H9 (cell line): ENCODE results near the gene TMEM190. TPM values are rescaled to one million over a fixed set of nuclear protein-coding genes. Genes with fewer than 3 reads are reported as not detected.
A peak's percentile ranks its signal among the peaks of the same experiment; 100 is the strongest.

Experiments
- DNase-seq: peaks from one replicate; pipeline ENCODE4 v3.0.0-alpha.2; 2017
- H2AFZ ChIP-seq: one replicate; pipeline ENCODE4 v1.6.1; 2013; ENCODE audit warnings: mild to moderate bottlenecking, low read length, control low read depth, moderate library complexity
- H2AK5ac ChIP-seq: 2 replicates; pipeline ENCODE4 v1.6.1; 2013; ENCODE audit warnings: low read length, control low read depth, mixed read lengths; ENCODE audit not compliant: insufficient read length
- H2BK120ac ChIP-seq: one replicate; pipeline ENCODE4 v1.6.1; 2013; ENCODE audit warnings: low read depth, mild to moderate bottlenecking, low read length, control low read depth, inconsistent platforms; ENCODE audit not compliant: poor library complexity, severe bottlenecking
- H2BK12ac ChIP-seq: 2 replicates; pipeline ENCODE4 v1.6.1; 2013; ENCODE audit warnings: low read length, control low read depth, mixed read lengths, low read depth; ENCODE audit not compliant: insufficient read length
- H2BK15ac ChIP-seq: 2 replicates; pipeline ENCODE4 v1.6.1; 2013; ENCODE audit warnings: low read depth, low read length, control low read depth
- H2BK20ac ChIP-seq: one replicate; pipeline ENCODE4 v1.6.1; 2013; ENCODE audit warnings: low read depth, mild to moderate bottlenecking, low read length, control low read depth, inconsistent platforms; ENCODE audit not compliant: poor library complexity, severe bottlenecking
- H2BK5ac ChIP-seq: 2 replicates; pipeline ENCODE4 v1.6.1; 2013; ENCODE audit warnings: low read length, control low read depth, mixed read lengths; ENCODE audit not compliant: insufficient read length
- H3K14ac ChIP-seq: 2 replicates; pipeline ENCODE4 v1.6.1; 2013; ENCODE audit warnings: low read length, control low read depth; ENCODE audit not compliant: insufficient read depth
- H3K18ac ChIP-seq: 2 replicates; pipeline ENCODE4 v1.6.1; 2013; ENCODE audit warnings: low read depth, mild to moderate bottlenecking, mixed read lengths, low read length, control low read depth; ENCODE audit not compliant: insufficient read length
- H3K23ac ChIP-seq: 2 replicates; pipeline ENCODE4 v1.6.1; 2013; ENCODE audit warnings: low read length, control low read depth, mixed read lengths, low read depth; ENCODE audit not compliant: insufficient read length
- H3K23me2 ChIP-seq: 2 replicates; pipeline ENCODE4 v1.6.1; 2013; ENCODE audit warnings: low read depth, mild to moderate bottlenecking, mixed read lengths, low read length, control low read depth; ENCODE audit not compliant: insufficient read length, poor library complexity, severe bottlenecking
- H3K27ac ChIP-seq: 2 replicates; pipeline ENCODE4 v1.5.1; 2013; ENCODE audit warnings: low read length, control low read depth, mixed read lengths, low read depth; ENCODE audit not compliant: insufficient read length
- H3K27me3 ChIP-seq: 2 replicates; pipeline ENCODE4 v1.6.1; 2013; ENCODE audit warnings: low read length, control low read depth, inconsistent platforms; ENCODE audit not compliant: insufficient read depth
- H3K4ac ChIP-seq: 2 replicates; pipeline ENCODE4 v1.6.1; 2013; ENCODE audit warnings: low read depth, mild to moderate bottlenecking, control low read depth, inconsistent platforms, low read length, moderate library complexity
- H3K4me1 ChIP-seq: 2 replicates; pipeline ENCODE4 v1.6.1; 2013; ENCODE audit warnings: low read length, control low read depth, inconsistent platforms; ENCODE audit not compliant: insufficient read depth
- H3K4me2 ChIP-seq: 2 replicates; pipeline ENCODE4 v1.6.1; 2013; ENCODE audit warnings: low read length, control low read depth, mixed read lengths; ENCODE audit not compliant: insufficient read length, insufficient read depth
- H3K56ac ChIP-seq: 2 replicates; pipeline ENCODE4 v1.6.1; 2013; ENCODE audit warnings: low read depth, mild to moderate bottlenecking, mixed read lengths, low read length, control low read depth; ENCODE audit not compliant: insufficient read length
- H3K79me1 ChIP-seq: 2 replicates; pipeline ENCODE4 v1.6.1; 2013; ENCODE audit warnings: low read depth, mild to moderate bottlenecking, moderate library complexity, low read length, control low read depth, inconsistent platforms; ENCODE audit not compliant: insufficient read depth, poor library complexity, severe bottlenecking
- H3K79me2 ChIP-seq: 2 replicates; pipeline ENCODE4 v1.6.1; 2013; ENCODE audit warnings: low read length, control low read depth, inconsistent platforms; ENCODE audit not compliant: insufficient read depth
- H3K9ac ChIP-seq: 2 replicates; pipeline ENCODE4 v1.6.1; 2013; ENCODE audit warnings: low read length, control low read depth, mixed read lengths; ENCODE audit not compliant: insufficient read length; ENCODE audit errors: extremely low read depth
- H3K9me3 ChIP-seq: one replicate; pipeline ENCODE4 v1.6.1; 2013; ENCODE audit warnings: low read depth, low read length, inconsistent platforms; ENCODE audit not compliant: control insufficient read depth
- H3T11ph ChIP-seq: one replicate; pipeline ENCODE4 v1.6.1; 2013; ENCODE audit warnings: mild to moderate bottlenecking, low read length, control low read depth, inconsistent platforms
- H4K20me1 ChIP-seq: one replicate; pipeline ENCODE4 v1.6.1; 2013; ENCODE audit not compliant: control insufficient read depth, insufficient read length, insufficient read depth
- H4K5ac ChIP-seq: 2 replicates; pipeline ENCODE4 v1.6.1; 2013; ENCODE audit warnings: low read depth, mild to moderate bottlenecking, mixed read lengths, low read length, control low read depth; ENCODE audit not compliant: insufficient read length
- H4K8ac ChIP-seq: replicated peaks from 2 replicates; pipeline ENCODE4 v1.6.1; 2013; ENCODE audit warnings: low read length, control low read depth, mixed read lengths, low read depth; ENCODE audit not compliant: insufficient read length
- H4K91ac ChIP-seq: 2 replicates; pipeline ENCODE4 v1.6.1; 2013; ENCODE audit warnings: low read depth, mild to moderate bottlenecking, moderate library complexity, mixed read lengths, low read length, control low read depth; ENCODE audit not compliant: insufficient read length
- H3K27ac Mint-ChIP-seq, 3 experiments: 2 replicates in 2 of 3; 3 replicates in 1 of 3; pipeline ENCODE4 v1.8.0; 2020 to 2021; ENCODE audit warnings: mixed read lengths in 3 of 3, mild to moderate bottlenecking in 1 of 3, moderate library complexity in 1 of 3
- H3K27me3 Mint-ChIP-seq: 2 replicates; pipeline ENCODE4 v1.8.0; 2021; ENCODE audit warnings: low read depth, mild to moderate bottlenecking, moderate library complexity, mixed read lengths
- H3K36me3 Mint-ChIP-seq, 3 experiments: 2 replicates in 2 of 3; 3 replicates in 1 of 3; pipeline ENCODE4 v1.8.0; 2020 to 2021; ENCODE audit warnings: low read depth in 3 of 3, mixed read lengths in 3 of 3; ENCODE audit not compliant: insufficient read depth in 1 of 3
- H3K4me1 Mint-ChIP-seq, 2 experiments: 2 replicates each; pipeline ENCODE4 v1.8.0; 2020; ENCODE audit warnings: mixed read lengths in 2 of 2
- H3K4me3 Mint-ChIP-seq, 2 experiments: 2 replicates in 1 of 2; 3 replicates in 1 of 2; pipeline ENCODE4 v1.8.0; 2020 to 2021; ENCODE audit warnings: mild to moderate bottlenecking in 2 of 2, mixed read lengths in 2 of 2, moderate library complexity in 1 of 2
- H3K9me3 Mint-ChIP-seq, 2 experiments: 2 replicates in 1 of 2; 3 replicates in 1 of 2; pipeline ENCODE4 v1.8.0; 2020; ENCODE audit warnings: mild to moderate bottlenecking in 2 of 2, mixed read lengths in 2 of 2, moderate library complexity in 1 of 2
- CTCF ChIP-seq: fragments of 200-600 bp; sonication (generic); conservative IDR thresholded peaks from 3 replicates; pipeline ENCODE4 v1.8.0; 2021; ENCODE audit warnings: antibody characterized with exemption, mild to moderate bottlenecking
- WGBS: extraction: QIAGEN DNeasy Blood & Tissue Kit; methylation state at CpG from one replicate; pipeline ENCODE4 v1.1.7; 2013; ENCODE audit warnings: missing lambda C conversion rate, low lambda C conversion rate, mixed read lengths; ENCODE audit not compliant: insufficient read length; ENCODE audit errors: extremely low coverage; 5-methylcytosine and 5-hydroxymethylcytosine counted together
- total RNA-seq: library from RNA; stranded (reverse); gene quantifications from 2 replicates; pipeline ENCODE4 v1.2.1, GENCODE V29; 2021

The TMEM190 gene
- total RNA-seq, 1 experiment from 2014 or later: 1.5 TPM

- no peak for DNase-seq
- H3K4me2 ChIP-seq: no peak overlapping the region
Measured at GRCh38 chr19:55344444-55344843, 32.2 kb upstream of the TMEM190 start.

More at GRCh38 chr19:55344444-55344843, 32.2 kb upstream of the TMEM190 start:
- no peak overlapping the region for H4K91ac ChIP-seq
- H4K8ac ChIP-seq: no peak overlapping the region
- no peak overlapping the region for H3K9ac ChIP-seq
- H3K23me2 ChIP-seq: peaks cover 14% of the 10 kb centered on the region
- no peak overlapping the region for H2BK5ac ChIP-seq
- H3K23ac ChIP-seq: no peak overlapping the region
- Mint-ChIP-seq H3K27me3 (no peaks in the 10 kb centered on the region), H3K9me3 (no peaks in the 10 kb centered on the region), H3K36me3 (peaks cover 27 to 52% (median 47%) of the 10 kb centered on the region in 3 experiments; a peak in 6 of 7 replicates), H3K4me3 (no peak overlapping the region; a peak in 1 of 5 replicates), H3K27ac (0 out of 7 replicates have a peak overlapping the region, but pooled peaks of 2 of the 3 experiments have one; percentile 44 to 89), H3K4me1 (peaks cover 33 to 54% of the 10 kb centered on the region in 2 experiments)
- no peaks in the 10 kb centered on the region for H3K79me1 ChIP-seq
- no peak overlapping the region for H3K27ac ChIP-seq
- no peak overlapping the region for H3K56ac ChIP-seq
- no peak overlapping the region for H3T11ph ChIP-seq
- no peak overlapping the region for H2AFZ ChIP-seq
- no peaks in the 10 kb centered on the region for H3K79me2 ChIP-seq
- no peak overlapping the region for H3K4ac ChIP-seq
- H3K18ac ChIP-seq: no peak overlapping the region
- no peaks in the 10 kb centered on the region for H3K27me3 ChIP-seq
- H2BK120ac ChIP-seq: no peak overlapping the region
- no peaks in the 10 kb centered on the region for H4K20me1 ChIP-seq
- H2BK15ac ChIP-seq: no peak overlapping the region
- peaks cover 2% of the 10 kb centered on the region; the same call in 1 of the 2 replicates for H3K4me1 ChIP-seq
- WGBS: no CpG with 5 or more reads among the region's 9 CpGs
- no peak overlapping the region for H4K5ac ChIP-seq
- no peak overlapping the region for H2BK20ac ChIP-seq
- no peak overlapping the region for H2BK12ac ChIP-seq
- no peak overlapping the region for H3K14ac ChIP-seq
- H3K9me3 ChIP-seq: no peaks in the 10 kb centered on the region
- TF ChIP-seq CTCF: no peak
- H2AK5ac ChIP-seq: no peak overlapping the region
